WERI-Rb-1 (cell line): ENCODE measurements around the gene CYB5R3.
"Not testable (repeated sequence)": the region's sequence is repeated elsewhere in the genome, so short reads cannot be mapped to it uniquely, and the experiment has no call there.

ENCODE experiments used
- DNase-seq: peaks from one replicate; pipeline ENCODE4 v3.0.0-alpha.2; 2020
- H3K27ac ChIP-seq: fragments of 250-450 bp; sonication (Bioruptor Pico); 2 replicates; pipeline ENCODE4 v1.5.1; 2020; ENCODE audit warnings: mild to moderate bottlenecking, moderate library complexity
- H3K27me3 ChIP-seq: fragments of 250-450 bp; sonication (Bioruptor Pico); 2 replicates; pipeline ENCODE4 v1.5.1; 2021; ENCODE audit warnings: mild to moderate bottlenecking, low read depth, moderate library complexity; ENCODE audit not compliant: insufficient read depth, severe bottlenecking
- H3K36me3 ChIP-seq: fragments of 250-450 bp; sonication (Bioruptor Pico); 2 replicates; pipeline ENCODE4 v1.5.1; 2020; ENCODE audit warnings: mild to moderate bottlenecking, moderate library complexity
- H3K4me3 ChIP-seq: 2 replicates; pipeline ENCODE4 v1.5.1; 2011; ENCODE audit warnings: low read depth, mild to moderate bottlenecking, control low read depth, low read length
- H3K9me3 ChIP-seq: fragments of 250-450 bp; sonication (Bioruptor Pico); 2 replicates; pipeline ENCODE4 v1.5.1; 2021; ENCODE audit warnings: mild to moderate bottlenecking, moderate library complexity; ENCODE audit not compliant: severe bottlenecking
- TF ChIP-seq, protein P1 (sequence below): IDR thresholded peaks from 2 replicates; pipeline ENCODE4 v1.5.1; 2011; ENCODE audit warnings: low read depth, mild to moderate bottlenecking, control low read depth, inconsistent platforms, low read length

Gene CYB5R3

GRCh38 chr22:42679691-42680090 lies 30.5 kb upstream of the CYB5R3 start:
- no peak overlapping the region for H3K4me3 ChIP-seq
- no peak for DNase-seq
- no peaks in the 10 kb centered on the region for H3K36me3 ChIP-seq
- TF ChIP-seq, protein P1, sequence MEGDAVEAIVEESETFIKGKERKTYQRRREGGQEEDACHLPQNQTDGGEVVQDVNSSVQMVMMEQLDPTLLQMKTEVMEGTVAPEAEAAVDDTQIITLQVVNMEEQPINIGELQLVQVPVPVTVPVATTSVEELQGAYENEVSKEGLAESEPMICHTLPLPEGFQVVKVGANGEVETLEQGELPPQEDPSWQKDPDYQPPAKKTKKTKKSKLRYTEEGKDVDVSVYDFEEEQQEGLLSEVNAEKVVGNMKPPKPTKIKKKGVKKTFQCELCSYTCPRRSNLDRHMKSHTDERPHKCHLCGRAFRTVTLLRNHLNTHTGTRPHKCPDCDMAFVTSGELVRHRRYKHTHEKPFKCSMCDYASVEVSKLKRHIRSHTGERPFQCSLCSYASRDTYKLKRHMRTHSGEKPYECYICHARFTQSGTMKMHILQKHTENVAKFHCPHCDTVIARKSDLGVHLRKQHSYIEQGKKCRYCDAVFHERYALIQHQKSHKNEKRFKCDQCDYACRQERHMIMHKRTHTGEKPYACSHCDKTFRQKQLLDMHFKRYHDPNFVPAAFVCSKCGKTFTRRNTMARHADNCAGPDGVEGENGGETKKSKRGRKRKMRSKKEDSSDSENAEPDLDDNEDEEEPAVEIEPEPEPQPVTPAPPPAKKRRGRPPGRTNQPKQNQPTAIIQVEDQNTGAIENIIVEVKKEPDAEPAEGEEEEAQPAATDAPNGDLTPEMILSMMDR = no peak
- H3K9me3 ChIP-seq = peaks cover 6% of the 10 kb centered on the region
- no peaks in the 10 kb centered on the region for H3K27me3 ChIP-seq
- no peak overlapping the region for H3K27ac ChIP-seq

DNA sequence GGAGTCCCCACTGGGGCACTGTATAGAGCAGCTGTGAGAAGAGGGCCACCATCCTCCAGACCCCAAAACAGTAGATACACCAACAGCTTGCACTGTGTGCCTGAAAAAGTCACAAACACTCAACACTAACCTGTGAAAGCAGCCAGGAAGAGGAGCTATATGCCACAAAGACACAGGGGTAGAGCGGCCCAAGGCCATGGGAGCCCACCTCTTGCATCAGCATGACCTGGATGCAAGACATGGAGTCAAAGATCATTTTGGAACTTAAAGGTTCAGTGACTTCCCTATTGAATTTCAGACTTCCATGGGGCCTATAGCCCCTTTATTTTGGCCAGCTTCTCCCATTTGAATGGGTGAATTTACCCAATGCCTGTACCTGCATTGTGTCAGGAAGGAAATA lies 29.7 kb upstream of the CYB5R3 start:
- Histone ChIP-seq H3K27ac (no peak overlapping the region), H3K36me3 (no peaks in the 10 kb centered on the region), H3K4me3 (no peak overlapping the region), H3K9me3 (peaks cover 6% of the 10 kb centered on the region), H3K27me3 (no peaks in the 10 kb centered on the region)
- DNase-seq = no peak
- TF ChIP-seq, protein P1 = no peak

GRCh38 chr22:42677936-42678335 lies 28.7 kb upstream of the CYB5R3 start:
- not testable (repeated sequence) for H3K27ac ChIP-seq, H3K9me3 ChIP-seq, H3K27me3 ChIP-seq, H3K4me3 ChIP-seq, DNase-seq, H3K36me3 ChIP-seq

GRCh38 chr22:42676059-42676607 lies 26.9 kb upstream of the CYB5R3 start:
- no peak overlapping the region for H3K27ac ChIP-seq
- peaks cover 6% of the 10 kb centered on the region for H3K9me3 ChIP-seq
- H3K27me3 ChIP-seq = no peaks in the 10 kb centered on the region
- TF ChIP-seq, protein P1 = no peak
- H3K4me3 ChIP-seq = no peak overlapping the region
- no peaks in the 10 kb centered on the region for H3K36me3 ChIP-seq
- no peak for DNase-seq

- H3K27ac ChIP-seq = no peak overlapping the region
- no peaks in the 10 kb centered on the region for H3K36me3 ChIP-seq
- H3K4me3 ChIP-seq = no peak overlapping the region
- DNase-seq = no peak
- TF ChIP-seq, protein P1 = no peak
- peaks cover 6% of the 10 kb centered on the region for H3K9me3 ChIP-seq
- H3K27me3 ChIP-seq = no peaks in the 10 kb centered on the region
Measured at GRCh38 chr22:42673898-42674401, 24.8 kb upstream of the CYB5R3 start.

DNA sequence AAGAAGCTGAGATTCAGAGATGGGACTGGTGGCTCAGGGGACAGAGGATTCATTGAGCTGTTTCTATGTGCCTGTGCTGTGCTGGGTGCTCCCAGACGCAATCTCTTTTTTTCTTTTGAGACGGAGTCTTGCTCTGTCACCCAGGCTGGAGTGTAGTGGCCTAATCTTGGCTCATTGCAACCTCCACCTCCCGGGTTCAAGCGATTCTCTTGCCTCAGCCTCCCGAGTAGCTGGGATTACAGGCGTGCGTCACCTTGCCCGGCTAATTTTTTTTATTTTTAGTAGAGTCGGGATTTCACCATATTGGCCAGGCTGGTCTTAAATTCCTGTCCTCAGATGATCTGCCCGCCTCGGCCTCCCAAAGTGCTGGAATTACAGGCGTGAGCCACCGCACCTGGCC lies 23.9 kb upstream of the CYB5R3 start:
- not testable (repeated sequence) for H3K27ac ChIP-seq, H3K27me3 ChIP-seq, H3K4me3 ChIP-seq, H3K36me3 ChIP-seq, H3K9me3 ChIP-seq, DNase-seq

DNA sequence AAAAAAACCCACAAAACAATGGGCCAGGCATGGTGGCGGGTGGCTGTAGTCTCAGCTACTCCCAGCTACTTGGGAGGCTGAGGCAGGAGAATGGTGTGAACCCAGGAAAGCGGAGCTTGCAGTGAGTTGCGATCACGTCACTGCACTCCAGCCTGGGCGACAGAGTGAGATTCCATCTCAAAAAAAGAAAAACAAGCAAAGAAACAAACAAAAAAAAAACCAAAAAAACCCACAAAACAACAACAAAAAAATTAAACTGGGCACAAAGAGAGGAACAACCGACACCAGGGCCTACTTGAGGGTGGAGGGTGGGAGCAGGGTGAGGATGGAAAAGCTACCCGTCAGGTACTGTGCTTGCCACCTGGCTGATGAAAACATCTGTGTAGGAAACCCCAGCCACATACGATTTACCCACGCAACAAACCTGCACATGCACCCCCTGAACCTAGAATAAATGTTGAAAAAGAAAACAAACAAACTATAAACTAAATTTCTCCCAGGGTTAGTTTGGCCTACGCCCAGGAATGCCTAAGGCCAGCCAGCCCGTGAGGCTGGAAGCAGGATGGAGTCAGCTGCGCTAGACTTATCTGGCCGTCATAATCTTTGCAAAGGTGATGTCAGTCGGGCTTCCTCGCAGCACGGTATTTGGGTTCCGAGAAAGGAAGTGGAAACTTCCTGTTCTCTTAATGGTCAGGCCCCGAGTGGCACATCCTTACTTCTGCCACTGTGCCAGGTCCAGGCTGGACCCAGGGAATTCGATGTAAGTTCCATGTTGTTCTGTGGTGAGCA lies 21.9 kb upstream of the CYB5R3 start:
- Histone ChIP-seq H3K9me3 (no peaks in the 10 kb centered on the region), H3K27me3 (no peaks in the 10 kb centered on the region), H3K4me3 (no peak overlapping the region), H3K36me3 (no peaks in the 10 kb centered on the region), H3K27ac (no peak overlapping the region)
- DNase-seq = no peak
- TF ChIP-seq, protein P1 = no peak
